Neuronal stem cell (in vitro differentiated cells): ENCODE measurements around the gene NTN1.

Experiments used
- DNase-seq: peaks from one replicate; pipeline ENCODE4 v3.0.0-alpha.2; 2013; ENCODE audit warnings: low spot score
- H2AFZ ChIP-seq: one replicate; pipeline ENCODE4 v1.6.1; 2013; ENCODE audit warnings: mild to moderate bottlenecking, low read length, inconsistent platforms
- H2AK5ac ChIP-seq: 2 replicates; pipeline ENCODE4 v1.6.1; 2013; ENCODE audit warnings: low read depth, mild to moderate bottlenecking, inconsistent platforms, low read length, moderate library complexity, mixed read lengths
- H2BK120ac ChIP-seq: 2 replicates; pipeline ENCODE4 v1.6.1; 2013; ENCODE audit warnings: low read depth, mild to moderate bottlenecking, inconsistent platforms, low read length, moderate library complexity, mixed read lengths
- H2BK12ac ChIP-seq: one replicate; pipeline ENCODE4 v1.6.1; 2013; ENCODE audit warnings: low read length, inconsistent platforms
- H2BK15ac ChIP-seq: 2 replicates; pipeline ENCODE4 v1.6.1; 2013; ENCODE audit warnings: mild to moderate bottlenecking, low read length, inconsistent platforms, mixed read lengths
- H2BK5ac ChIP-seq: one replicate; pipeline ENCODE4 v1.6.1; 2013; ENCODE audit warnings: inconsistent platforms, mild to moderate bottlenecking, low read length, moderate library complexity
- H3K14ac ChIP-seq: one replicate; pipeline ENCODE4 v1.6.1; 2013; ENCODE audit warnings: low read length, inconsistent platforms
- H3K18ac ChIP-seq: 2 replicates; pipeline ENCODE4 v1.6.1; 2013; ENCODE audit warnings: low read length, inconsistent platforms
- H3K23ac ChIP-seq: 2 replicates; pipeline ENCODE4 v1.6.1; 2013; ENCODE audit warnings: low read depth, mild to moderate bottlenecking, mixed read lengths, low read length, inconsistent platforms; ENCODE audit not compliant: poor library complexity
- H3K27ac ChIP-seq: replicated peaks from 3 replicates; pipeline ENCODE4 v1.5.1; 2013; ENCODE audit warnings: low read length, inconsistent platforms
- H3K27me3 ChIP-seq, 3 experiments: 2 replicates each; pipeline ENCODE4 v1.6.1; 2013; ENCODE audit warnings: low read length in 3 of 3, mild to moderate bottlenecking in 2 of 3, inconsistent platforms in 1 of 3, low read depth in 1 of 3, mixed read lengths in 1 of 3, moderate library complexity in 1 of 3; ENCODE audit not compliant: control insufficient read depth in 3 of 3, insufficient read depth in 3 of 3
- H3K36me3 ChIP-seq, 2 donors: replicated peaks in 1 of 2; 2 replicates each; pipeline ENCODE4 v1.6.1; 2013; ENCODE audit warnings: low read length in 2 of 2; ENCODE audit not compliant: control insufficient read depth in 2 of 2, insufficient read depth in 2 of 2
- H3K4ac ChIP-seq: 2 replicates; pipeline ENCODE4 v1.6.1; 2013; ENCODE audit warnings: inconsistent platforms, mild to moderate bottlenecking, low read length, moderate library complexity
- H3K4me1 ChIP-seq, 2 donors: 1 replicate in 1 of 2; 2 replicates in 1 of 2; pipeline ENCODE4 v1.6.1; 2013; ENCODE audit warnings: low read length in 2 of 2, low read depth in 1 of 2; ENCODE audit not compliant: control insufficient read depth in 2 of 2, insufficient read depth in 1 of 2
- H3K4me2 ChIP-seq: one replicate; pipeline ENCODE4 v1.6.1; 2013; ENCODE audit warnings: mild to moderate bottlenecking, low read length, inconsistent platforms; ENCODE audit not compliant: insufficient read depth, poor library complexity, severe bottlenecking
- H3K4me3 ChIP-seq, 2 donors: 2 replicates each; pipeline ENCODE4 v1.5.1; 2013; ENCODE audit warnings: low read length in 2 of 2, mild to moderate bottlenecking in 2 of 2, inconsistent platforms in 1 of 2, moderate library complexity in 1 of 2
- H3K79me1 ChIP-seq: one replicate; pipeline ENCODE4 v1.6.1; 2013; ENCODE audit warnings: low read depth, mild to moderate bottlenecking, inconsistent platforms, low read length, moderate library complexity
- H3K9ac ChIP-seq: one replicate; pipeline ENCODE4 v1.6.1; 2013; ENCODE audit warnings: mild to moderate bottlenecking, low read depth, low read length, inconsistent platforms; ENCODE audit not compliant: poor library complexity
- H3K9me3 ChIP-seq, 2 donors: replicated peaks in 1 of 2; 2 replicates each; pipeline versions ENCODE3 to v1.6.1; 2013; ENCODE audit warnings: low read length in 2 of 2, mild to moderate bottlenecking in 2 of 2, inconsistent platforms in 1 of 2, low read depth in 1 of 2, mixed read lengths in 1 of 2, moderate library complexity in 1 of 2; ENCODE audit not compliant: control insufficient read depth in 2 of 2, insufficient read depth in 1 of 2
- H4K8ac ChIP-seq: one replicate; pipeline ENCODE4 v1.6.1; 2013; ENCODE audit warnings: low read depth, mild to moderate bottlenecking, inconsistent platforms, low read length, moderate library complexity
- H4K91ac ChIP-seq: one replicate; pipeline ENCODE4 v1.6.1; 2013; ENCODE audit warnings: low read length, low read depth, mild to moderate bottlenecking, inconsistent platforms; ENCODE audit not compliant: poor library complexity
- WGBS, 2 donors: extraction: QIAGEN DNeasy Blood & Tissue Kit; methylation state at CpG; one replicate each; pipeline ENCODE4 v1.1.7; 2013; ENCODE audit warnings: missing lambda C conversion rate in 2 of 2, mixed read lengths in 1 of 2; ENCODE audit not compliant: insufficient read length in 2 of 2, insufficient replicate concordance in 1 of 2; ENCODE audit errors: extremely low coverage in 2 of 2; 5-methylcytosine and 5-hydroxymethylcytosine counted together

NTN1 gene

DNA sequence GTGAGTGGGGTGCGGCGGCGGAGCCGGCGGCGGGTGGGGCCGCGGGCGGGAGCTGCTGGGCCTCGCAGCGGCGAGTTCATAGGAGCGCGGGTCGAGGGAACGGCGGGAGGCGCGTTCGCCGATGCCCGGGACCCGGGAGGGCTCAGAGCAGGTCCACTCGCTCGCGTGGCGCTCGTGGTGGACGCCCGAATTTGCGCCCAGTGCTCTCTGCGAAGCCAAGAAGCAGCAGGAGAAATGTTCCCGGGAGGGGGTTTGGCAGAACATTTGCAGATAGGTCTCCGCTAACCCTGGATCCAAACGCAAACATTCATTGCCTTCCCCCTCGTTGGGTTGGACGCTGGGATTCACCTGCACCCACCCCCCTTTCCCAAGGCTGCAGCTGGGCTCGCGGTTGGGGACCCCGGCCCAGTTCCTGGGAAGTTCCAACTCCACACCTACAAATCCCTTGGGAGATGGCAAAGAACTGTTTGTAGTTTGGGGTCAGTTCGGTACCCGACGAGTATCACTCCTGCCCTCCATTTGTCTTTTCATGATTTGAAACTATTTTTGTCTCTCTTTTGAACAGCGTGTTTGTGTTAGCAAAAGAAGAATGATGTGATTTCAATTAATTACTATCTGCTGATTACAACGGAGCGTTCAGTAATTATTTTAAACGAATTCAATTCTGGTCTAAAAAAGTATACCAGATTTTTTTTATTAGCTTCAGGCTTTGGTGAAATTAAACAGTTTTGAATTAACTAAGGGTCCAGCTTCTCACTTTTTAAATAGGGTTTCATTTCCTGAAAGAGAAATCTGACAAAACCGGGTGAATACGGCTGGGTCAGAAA is 2.3 kb downstream of the NTN1 start:
- H2BK5ac ChIP-seq, result peak overlapping the region; percentile 0
- peak overlapping the region; percentile 95 for H2BK15ac ChIP-seq
- H2AK5ac ChIP-seq, result peak overlapping the region; percentile 95
- no peak overlapping the region for H3K4ac ChIP-seq
- H3K4me2 ChIP-seq, result peak overlapping the region; percentile 96
- peak overlapping the region; percentile 0 for H3K23ac ChIP-seq
- no peak for DNase-seq
- peak overlapping the region; percentile 94 for H3K18ac ChIP-seq
- H3K14ac ChIP-seq, result peak overlapping the region; percentile 28
- no peak overlapping the region for H4K91ac ChIP-seq
- no peaks in the 10 kb centered on the region for H3K36me3 ChIP-seq
- H3K4me3 ChIP-seq, result peak overlapping the region in 1 of 2 donors; percentile 81
- H2BK12ac ChIP-seq, result peak overlapping the region; percentile 78
- H3K27ac ChIP-seq, result no peak overlapping the region
- H2BK120ac ChIP-seq, result no peak overlapping the region
- H3K4me1 ChIP-seq, result peaks cover 7 to 16% of the 10 kb centered on the region in 2 donors
- WGBS, 2 donors, result no CpG with 5 or more reads among the region's 49 CpGs
- peak overlapping the region; percentile 67 for H3K9ac ChIP-seq
- H3K9me3 ChIP-seq, result peaks cover 1 to 7% of the 10 kb centered on the region in 2 donors
- H3K27me3 ChIP-seq, result peaks cover 26 to 83% (median 49%) of the 10 kb centered on the region in 3 experiments
- peaks cover 4% of the 10 kb centered on the region for H3K79me1 ChIP-seq
- peak overlapping the region; percentile 97 for H2AFZ ChIP-seq
- no peak overlapping the region for H4K8ac ChIP-seq

GRCh38 chr17:9024497-9024896 is 3.2 kb downstream of the NTN1 start:
- H3K18ac ChIP-seq, result no peak overlapping the region
- no peak overlapping the region for H2AK5ac ChIP-seq
- H3K23ac ChIP-seq, result no peak overlapping the region
- peaks cover 4% of the 10 kb centered on the region for H3K79me1 ChIP-seq
- H3K4me1 ChIP-seq, result peaks cover 7 to 23% of the 10 kb centered on the region in 2 donors
- no peak overlapping the region for H2AFZ ChIP-seq
- H4K8ac ChIP-seq, result no peak overlapping the region
- no peak overlapping the region for H2BK5ac ChIP-seq
- H3K9ac ChIP-seq, result no peak overlapping the region
- peaks cover 1 to 7% of the 10 kb centered on the region in 2 donors for H3K9me3 ChIP-seq
- WGBS, 2 donors, result no CpG with 5 or more reads among the region's 14 CpGs
- H3K27ac ChIP-seq, result no peak overlapping the region
- no peaks in the 10 kb centered on the region for H3K36me3 ChIP-seq
- H4K91ac ChIP-seq, result no peak overlapping the region
- H2BK12ac ChIP-seq, result no peak overlapping the region
- DNase-seq, result peak; percentile 43
- no peak overlapping the region for H2BK120ac ChIP-seq
- H2BK15ac ChIP-seq, result no peak overlapping the region
- H3K14ac ChIP-seq, result no peak overlapping the region
- peak overlapping the region; percentile 23 for H3K4me2 ChIP-seq
- H3K4ac ChIP-seq, result no peak overlapping the region
- no peak overlapping the region for H3K4me3 ChIP-seq
- H3K27me3 ChIP-seq, result peaks cover 26 to 74% (median 45%) of the 10 kb centered on the region in 3 experiments

- no peak overlapping the region for H2AFZ ChIP-seq
- H3K14ac ChIP-seq, result no peak overlapping the region
- H3K36me3 ChIP-seq, result no peaks in the 10 kb centered on the region
- H3K23ac ChIP-seq, result no peak overlapping the region
- no peak overlapping the region for H3K9ac ChIP-seq
- H3K27me3 ChIP-seq, result peaks cover 19 to 58% (median 28%) of the 10 kb centered on the region in 3 experiments
- H2BK15ac ChIP-seq, result no peak overlapping the region
- no peak overlapping the region for H2AK5ac ChIP-seq
- no CpG with 5 or more reads among the region's 8 CpGs for WGBS, 2 donors
- H3K27ac ChIP-seq, result no peak overlapping the region
- no peak for DNase-seq
- no peak overlapping the region for H3K4ac ChIP-seq
- no peak overlapping the region for H2BK120ac ChIP-seq
- H3K18ac ChIP-seq, result no peak overlapping the region
- no peak overlapping the region for H3K4me2 ChIP-seq
- H3K4me3 ChIP-seq, result no peak overlapping the region
- H2BK5ac ChIP-seq, result no peak overlapping the region
- H3K4me1 ChIP-seq, result peaks cover 7 to 19% of the 10 kb centered on the region in 2 donors
- peaks cover 1 to 7% of the 10 kb centered on the region in 2 donors for H3K9me3 ChIP-seq
- no peak overlapping the region for H4K91ac ChIP-seq
- peaks cover 4% of the 10 kb centered on the region for H3K79me1 ChIP-seq
- no peak overlapping the region for H2BK12ac ChIP-seq
- no peak overlapping the region for H4K8ac ChIP-seq
Observed at GRCh38 chr17:9026741-9027140, 5.4 kb downstream of the NTN1 start.

GRCh38 chr17:9028202-9028987 is 7.1 kb downstream of the NTN1 start:
- Histone ChIP-seq H3K79me1 (no peaks in the 10 kb centered on the region), H3K4me1 (peaks cover 0 to 10% of the 10 kb centered on the region in 2 donors), H3K14ac (no peak overlapping the region), H3K4me3 (no peak overlapping the region), H3K9me3 (no peaks in the 10 kb centered on the region), H4K91ac (no peak overlapping the region), H3K9ac (no peak overlapping the region), H2AFZ (no peak overlapping the region), H3K36me3 (no peaks in the 10 kb centered on the region), H3K4ac (no peak overlapping the region), H3K27ac (no peak overlapping the region), H3K27me3 (peaks cover 3 to 42% (median 12%) of the 10 kb centered on the region in 3 experiments), H2BK120ac (no peak overlapping the region), H2BK15ac (no peak overlapping the region), H3K18ac (peak overlapping the region; percentile 67), H2BK12ac (no peak overlapping the region), H2BK5ac (no peak overlapping the region), H2AK5ac (no peak overlapping the region), H3K23ac (no peak overlapping the region), H4K8ac (no peak overlapping the region), H3K4me2 (no peak overlapping the region)
- WGBS, 2 donors, result no CpG with 5 or more reads among the region's 11 CpGs
- DNase-seq, result no peak
